Esophagus squamous epithelium (tissue), 4 donors: ENCODE measurements around the gene PPP1R14C.

Experiments used
- CTCF ChIP-seq, 6 experiments: fragments of 450-650 bp in 4 of 6; fragments of 200-600 bp in 2 of 6; sonication (generic) in 2 of 6; IDR thresholded peaks; one replicate each; pipeline ENCODE4 v1.5.1; 2016 to 2019; ENCODE audit warnings: antibody characterized with exemption in 6 of 6, mild to moderate bottlenecking in 4 of 6, moderate library complexity in 4 of 6
- POLR2A ChIP-seq, 4 donors: fragments of 450-650 bp; IDR thresholded peaks; one replicate each; pipeline ENCODE4 v1.6.1; 2017; ENCODE audit warnings: antibody characterized with exemption in 4 of 4, mild to moderate bottlenecking in 4 of 4, moderate library complexity in 3 of 4

GRCh38 chr6:150157081-150157480 lies 14.2 kb downstream of the PPP1R14C start:
- TF ChIP-seq CTCF (IDR thresholded peaks at IDR 0.05) (no peak), POLR2A (IDR thresholded peaks at IDR 0.05) (no peak)
